GM12891 (cell line): ENCODE results near the gene NAALADL2.

Experiments used
- POLR2A ChIP-seq: IDR thresholded peaks from 2 replicates; pipeline ENCODE4 v1.6.1; 2011; ENCODE audit warnings: low read depth, low read length, control low read depth
- TAF1 ChIP-seq: IDR thresholded peaks from 2 replicates; pipeline ENCODE4 v1.6.1; 2011; ENCODE audit warnings: low read depth, low read length, control low read depth

- no peak for TF ChIP-seq POLR2A
- no peak for TF ChIP-seq TAF1
These were observed 245.9 kb downstream of the NAALADL2 start for GRCh38 chr3:175105066-175105465.
